ENCODE data around the gene CAMK2N2. TPM values are rescaled to one million over a fixed set of nuclear protein-coding genes. Genes with fewer than 3 reads are reported as not detected.

Gene CAMK2N2
- total RNA-seq, 1 donor from 2014 or later: 0.16 TPM

DNA sequence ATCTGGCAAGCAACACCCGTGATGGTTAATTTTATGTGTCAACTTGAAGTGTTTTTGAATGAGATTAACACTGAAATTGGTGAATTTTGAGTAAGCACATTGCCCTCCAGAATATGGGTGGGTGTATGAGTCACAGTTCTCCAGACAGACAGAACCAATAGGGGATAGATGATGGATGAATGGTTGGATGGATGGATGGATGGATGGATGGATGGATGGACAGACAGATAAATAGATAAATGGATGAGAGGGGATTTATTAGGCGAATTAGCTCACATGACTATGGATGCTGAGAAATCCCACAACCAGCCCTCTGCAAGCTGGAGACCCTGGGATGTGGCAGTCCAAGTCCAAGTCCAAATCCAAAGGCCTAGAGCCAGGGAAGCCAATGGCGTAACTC is 37.4 kb downstream of the CAMK2N2 start:
- no peak for DNase-seq (ENCODE audit: low spot score in 2 of 2, unreplicated experiment in 2 of 2)
- peaks cover 59% of the 10 kb centered on the region for H3K27me3 Mint-ChIP-seq (ENCODE audit: low read depth)
- peaks cover 2% of the 10 kb centered on the region for H3K4me1 Mint-ChIP-seq
- no peak overlapping the region for H3K27ac Mint-ChIP-seq
- H3K36me3 Mint-ChIP-seq: no peaks in the 10 kb centered on the region
- H3K9me3 Mint-ChIP-seq: no peaks in the 10 kb centered on the region
- TF ChIP-seq, protein P1, sequence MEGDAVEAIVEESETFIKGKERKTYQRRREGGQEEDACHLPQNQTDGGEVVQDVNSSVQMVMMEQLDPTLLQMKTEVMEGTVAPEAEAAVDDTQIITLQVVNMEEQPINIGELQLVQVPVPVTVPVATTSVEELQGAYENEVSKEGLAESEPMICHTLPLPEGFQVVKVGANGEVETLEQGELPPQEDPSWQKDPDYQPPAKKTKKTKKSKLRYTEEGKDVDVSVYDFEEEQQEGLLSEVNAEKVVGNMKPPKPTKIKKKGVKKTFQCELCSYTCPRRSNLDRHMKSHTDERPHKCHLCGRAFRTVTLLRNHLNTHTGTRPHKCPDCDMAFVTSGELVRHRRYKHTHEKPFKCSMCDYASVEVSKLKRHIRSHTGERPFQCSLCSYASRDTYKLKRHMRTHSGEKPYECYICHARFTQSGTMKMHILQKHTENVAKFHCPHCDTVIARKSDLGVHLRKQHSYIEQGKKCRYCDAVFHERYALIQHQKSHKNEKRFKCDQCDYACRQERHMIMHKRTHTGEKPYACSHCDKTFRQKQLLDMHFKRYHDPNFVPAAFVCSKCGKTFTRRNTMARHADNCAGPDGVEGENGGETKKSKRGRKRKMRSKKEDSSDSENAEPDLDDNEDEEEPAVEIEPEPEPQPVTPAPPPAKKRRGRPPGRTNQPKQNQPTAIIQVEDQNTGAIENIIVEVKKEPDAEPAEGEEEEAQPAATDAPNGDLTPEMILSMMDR (IDR thresholded peaks at IDR 0.05; ENCODE audit: unreplicated experiment): no peak
- no peak overlapping the region for H3K4me3 Mint-ChIP-seq

DNA sequence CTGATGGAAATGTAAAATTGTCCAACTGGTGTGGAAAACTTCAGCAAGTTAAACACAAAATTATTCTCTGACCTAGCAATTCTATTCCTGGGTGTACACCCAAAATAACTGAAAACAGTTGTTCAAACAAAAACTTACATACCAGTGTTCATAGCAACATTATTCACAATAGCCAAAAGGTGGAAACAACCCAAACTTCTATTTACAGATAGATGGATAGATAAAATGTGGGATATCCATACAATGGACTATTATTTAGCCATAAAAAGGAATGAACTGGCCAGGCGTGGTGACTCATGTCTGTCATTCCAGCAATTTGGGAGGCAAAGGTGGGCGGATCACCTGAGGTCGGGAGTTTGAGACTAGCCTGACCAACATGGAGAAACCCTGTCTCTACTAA is 38.8 kb downstream of the CAMK2N2 start:
- Mint-ChIP-seq H3K27me3 (ENCODE audit: low read depth) (peaks cover 49% of the 10 kb centered on the region), H3K27ac (no peak overlapping the region), H3K4me1 (no peaks in the 10 kb centered on the region), H3K4me3 (no peak overlapping the region), H3K9me3 (no peaks in the 10 kb centered on the region), H3K36me3 (no peaks in the 10 kb centered on the region)
- TF ChIP-seq, protein P1 (IDR thresholded peaks at IDR 0.05; ENCODE audit: unreplicated experiment): no peak
- no peak for DNase-seq (ENCODE audit: low spot score in 2 of 2, unreplicated experiment in 2 of 2)

DNA sequence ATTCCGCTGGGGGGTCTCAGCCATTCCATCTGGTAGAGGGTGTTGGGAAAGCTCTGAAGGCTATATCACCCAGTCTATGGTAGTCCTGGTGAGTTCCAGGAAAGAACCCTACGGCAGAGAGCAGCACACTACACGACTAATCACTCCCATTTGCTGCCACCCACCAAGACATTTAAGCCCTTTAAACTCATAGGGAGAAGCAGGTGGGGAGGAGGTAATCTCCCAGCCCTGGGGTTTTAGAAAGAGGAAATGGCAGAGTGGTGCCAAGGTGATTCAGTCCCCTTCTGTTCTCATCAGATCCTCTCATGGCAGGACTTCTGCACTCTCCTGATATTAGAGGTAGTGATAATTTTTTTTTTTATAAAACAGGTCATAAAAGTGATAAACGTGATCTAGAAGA is 42.5 kb downstream of the CAMK2N2 start:
- Mint-ChIP-seq H3K36me3 (no peaks in the 10 kb centered on the region), H3K27me3 (ENCODE audit: low read depth) (peaks cover 22% of the 10 kb centered on the region), H3K9me3 (no peaks in the 10 kb centered on the region), H3K27ac (no peak overlapping the region), H3K4me1 (no peaks in the 10 kb centered on the region), H3K4me3 (no peak overlapping the region)
- TF ChIP-seq, protein P1 (IDR thresholded peaks at IDR 0.05; ENCODE audit: unreplicated experiment): no peak
- no peak for DNase-seq (ENCODE audit: low spot score in 2 of 2, unreplicated experiment in 2 of 2)

DNA sequence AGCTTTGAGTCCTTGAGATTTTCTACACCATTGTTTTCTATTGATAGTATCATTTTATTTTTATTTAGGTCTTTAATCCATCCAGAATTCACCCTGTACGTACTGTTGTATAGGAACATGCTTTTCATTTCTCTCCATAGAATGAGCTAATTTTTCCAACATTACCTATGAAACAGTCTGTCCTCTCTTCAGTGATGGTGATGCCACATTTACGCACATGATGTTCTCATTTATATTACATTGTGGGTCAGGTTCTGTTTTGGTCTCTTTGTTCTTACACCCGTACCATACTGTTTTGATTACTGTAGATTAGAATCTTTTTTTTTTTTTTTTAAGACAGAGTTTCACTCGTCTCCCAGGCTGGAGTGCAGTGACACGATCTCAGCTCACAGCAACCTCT is 49.6 kb downstream of the CAMK2N2 start:
- Mint-ChIP-seq H3K4me1 (no peaks in the 10 kb centered on the region), H3K9me3 (no peaks in the 10 kb centered on the region), H3K27ac (no peak overlapping the region), H3K27me3 (ENCODE audit: low read depth) (peaks cover 26% of the 10 kb centered on the region), H3K36me3 (no peaks in the 10 kb centered on the region), H3K4me3 (no peak overlapping the region)
- no peak for DNase-seq (ENCODE audit: low spot score in 2 of 2, unreplicated experiment in 2 of 2)
- TF ChIP-seq, protein P1 (IDR thresholded peaks at IDR 0.05; ENCODE audit: unreplicated experiment): no peak

DNA sequence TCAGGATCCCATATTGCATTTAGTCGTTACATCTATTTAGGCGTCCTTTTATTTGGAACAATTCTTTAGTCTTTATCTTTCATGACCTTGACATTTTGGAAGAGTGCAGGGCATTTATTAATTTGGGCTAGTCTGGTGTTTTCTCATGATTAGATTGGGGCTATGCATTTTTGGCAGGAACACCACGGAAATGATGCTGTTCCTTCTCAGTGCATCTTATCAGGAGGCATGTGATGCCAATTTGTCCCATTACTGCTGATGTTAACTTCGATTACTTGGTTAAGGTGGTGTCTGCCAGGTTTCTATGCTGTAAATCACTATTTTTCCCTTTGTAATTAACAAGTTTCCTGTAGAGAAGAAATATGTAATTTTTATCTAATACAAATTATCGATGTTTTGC is 50.1 kb downstream of the CAMK2N2 start:
- H3K27ac Mint-ChIP-seq: no peak overlapping the region
- no peaks in the 10 kb centered on the region for H3K36me3 Mint-ChIP-seq

More for the DNA sequence above, 50.1 kb downstream of the CAMK2N2 start:
- Mint-ChIP-seq H3K4me1 (no peaks in the 10 kb centered on the region), H3K4me3 (no peak overlapping the region), H3K27me3 (ENCODE audit: low read depth) (peaks cover 30% of the 10 kb centered on the region), H3K9me3 (no peaks in the 10 kb centered on the region)
- TF ChIP-seq, protein P1 (IDR thresholded peaks at IDR 0.05; ENCODE audit: unreplicated experiment): no peak
- no peak for DNase-seq (ENCODE audit: low spot score in 2 of 2, unreplicated experiment in 2 of 2)

Small RNAs within 50 kb of the gene (microRNA-seq; reads per million reads assigned to microRNA genes)
- 2.9 reads per million, percentile 3 among the genes with 10 or more reads in this experiment for gene MIR1224

Other genes starting within 250 kb of the CAMK2N2 start
- 60.4 to 63.4 TPM (median 62.3 TPM) in 3 replicates for gene ABCC5, start 243.7 kb downstream of the CAMK2N2 start, total RNA-seq
- gene HTR3D, start 229.8 kb downstream of the CAMK2N2 start, total RNA-seq: not detected in 3 replicates
- not detected in 3 replicates for gene HTR3C, start 208.5 kb downstream of the CAMK2N2 start, total RNA-seq
- not detected in 3 replicates for gene HTR3E, start 164.5 kb downstream of the CAMK2N2 start, total RNA-seq
- gene EIF2B5, start 126.2 kb downstream of the CAMK2N2 start, total RNA-seq: 38.2 to 42.2 TPM (median 39.0 TPM) in 3 replicates
- gene DVL3, start 106.2 kb downstream of the CAMK2N2 start, total RNA-seq: 158 to 162 TPM (median 159 TPM) in 3 replicates
- gene AP2M1, start 86.7 kb downstream of the CAMK2N2 start, total RNA-seq: 247 to 261 TPM (median 254 TPM) in 3 replicates
- 65.7 to 67.9 TPM (median 67.8 TPM) in 3 replicates for gene ABCF3, start 75.4 kb downstream of the CAMK2N2 start, total RNA-seq
- 0.36 to 1.1 TPM (median 0.78 TPM) in 3 replicates for gene VWA5B2, start 32.0 kb downstream of the CAMK2N2 start, total RNA-seq
- 36.0 to 40.9 TPM (median 36.6 TPM) in 3 replicates for gene ALG3, start 12.6 kb downstream of the CAMK2N2 start, total RNA-seq
- 3.8 to 4.9 TPM (median 4.2 TPM) in 3 replicates for gene EEF1AKMT4, start 11.9 kb downstream of the CAMK2N2 start, total RNA-seq
- gene ECE2, start 14.5 kb upstream of the CAMK2N2 start, total RNA-seq: not detected in 3 replicates
- 223 to 240 TPM (median 232 TPM) in 3 replicates for gene PSMD2, start 37.7 kb upstream of the CAMK2N2 start, total RNA-seq
- 364 to 377 TPM (median 376 TPM) in 3 replicates for gene EIF4G1, start 53.1 kb upstream of the CAMK2N2 start, total RNA-seq
- 14.3 to 17.4 TPM (median 15.1 TPM) in 3 replicates for gene FAM131A, start 76.0 kb upstream of the CAMK2N2 start, total RNA-seq
- 16.6 to 17.0 TPM (median 16.9 TPM) in 3 replicates for gene CLCN2, start 100.1 kb upstream of the CAMK2N2 start, total RNA-seq
- 76.4 to 82.4 TPM (median 78.7 TPM) in 3 replicates for gene POLR2H, start 100.2 kb upstream of the CAMK2N2 start, total RNA-seq
- 0.56 to 1.1 TPM (median 0.63 TPM) in 3 replicates for gene THPO, start 116.7 kb upstream of the CAMK2N2 start, total RNA-seq
- gene CHRD, start 118.5 kb upstream of the CAMK2N2 start, total RNA-seq: 5.6 to 6.8 TPM (median 6.4 TPM) in 3 replicates

Measured in mesothelial cell of epicardium (in vitro differentiated cells).